Activated T-cell treated with anti-CD3 and anti-CD28 coated beads, Interleukin-2, amount 50 U/mL, for 48 hours (primary cell): ENCODE measurements around the gene CCDC88C.
A peak's percentile ranks its signal among the peaks of the same experiment; 100 is the strongest.
"Not testable (repeated sequence)": the region's sequence is repeated elsewhere in the genome, so short reads cannot be mapped to it uniquely, and the experiment has no call there.

ENCODE experiments used
- DNase-seq, 2 experiments: peaks; one replicate each; pipeline ENCODE4 v3.0.0-alpha.2; 2020

Gene CCDC88C

DNA sequence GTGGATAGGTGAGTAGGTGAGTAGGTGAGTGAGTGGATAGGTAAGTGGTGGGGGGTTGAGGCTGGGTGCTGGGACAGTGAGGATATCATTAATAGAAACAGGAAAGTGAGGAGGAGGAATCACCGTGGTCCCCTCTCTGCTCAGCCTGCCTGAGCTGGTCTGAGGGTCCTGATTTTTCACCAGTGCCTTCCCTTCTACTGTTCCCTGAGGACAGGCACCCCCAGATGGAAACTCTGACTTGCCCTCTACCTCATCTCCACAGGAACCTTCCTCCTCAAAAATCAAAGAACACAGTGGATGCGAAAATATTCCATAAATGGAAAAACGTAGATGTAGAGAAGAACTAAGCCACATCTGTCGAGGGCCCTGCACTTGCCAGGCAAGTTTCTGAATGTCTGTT is 175.0 kb downstream of the CCDC88C start:
- no peak for DNase-seq

DNA sequence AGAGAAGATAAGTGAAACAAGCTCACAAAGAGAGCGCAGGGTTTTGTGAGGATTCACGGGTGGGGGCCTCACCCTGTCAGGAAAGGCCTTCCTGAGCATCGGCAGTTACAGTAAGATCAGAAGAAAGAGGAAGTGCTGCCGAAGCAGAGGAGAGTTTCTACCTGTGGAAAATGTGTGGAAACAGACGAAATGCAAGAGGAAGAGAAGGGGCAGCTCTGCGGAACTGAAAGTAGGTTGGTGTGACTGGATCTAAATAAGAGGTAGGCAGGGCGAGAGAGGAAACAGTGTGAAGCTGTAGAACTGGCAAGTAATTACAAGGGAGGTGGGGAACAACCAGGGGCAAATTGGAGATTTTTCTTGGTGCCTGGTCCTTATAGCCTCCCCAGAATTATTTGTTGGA is 175.8 kb downstream of the CCDC88C start:
- peak; percentile 51 to 52 for DNase-seq

DNA sequence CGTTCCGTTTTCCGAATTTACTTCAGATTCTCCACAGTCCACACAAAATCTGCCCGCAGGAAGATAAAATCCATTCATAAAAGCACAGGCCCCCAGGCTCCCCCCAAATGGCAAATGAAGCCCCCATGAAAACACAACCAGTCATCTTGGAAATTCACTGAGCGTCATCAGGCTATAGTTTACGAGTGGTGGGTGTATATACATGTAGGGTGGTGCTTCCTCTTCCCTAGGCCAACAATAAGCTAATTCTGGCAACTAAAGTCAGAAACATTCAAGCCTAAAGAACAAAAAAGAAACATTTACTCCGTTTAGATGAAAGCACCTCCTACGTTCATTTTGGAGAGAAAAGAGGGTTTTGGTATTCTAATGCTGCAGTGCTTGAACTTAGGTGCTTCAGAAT is 179.0 kb downstream of the CCDC88C start:
- DNase-seq = no peak

DNA sequence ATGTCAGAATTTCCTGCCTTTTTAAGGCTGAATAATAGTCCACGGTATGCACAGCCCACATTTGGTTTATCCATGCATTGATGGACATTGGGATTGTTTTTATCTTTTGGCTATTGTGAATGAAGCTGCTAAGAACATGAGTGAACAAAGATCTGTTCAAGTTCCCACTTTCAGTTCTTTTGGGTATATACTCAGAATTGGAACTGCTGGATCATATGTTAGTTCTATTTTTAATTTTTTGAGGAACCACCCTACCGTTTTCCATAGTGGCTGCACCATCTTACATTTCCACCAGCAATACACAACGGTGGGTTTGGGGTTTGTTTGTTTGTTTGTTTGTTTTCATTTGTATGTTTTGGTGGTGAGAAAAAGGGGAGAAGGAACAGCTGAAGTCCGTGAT is 179.5 kb downstream of the CCDC88C start:
- no peak for DNase-seq

DNA sequence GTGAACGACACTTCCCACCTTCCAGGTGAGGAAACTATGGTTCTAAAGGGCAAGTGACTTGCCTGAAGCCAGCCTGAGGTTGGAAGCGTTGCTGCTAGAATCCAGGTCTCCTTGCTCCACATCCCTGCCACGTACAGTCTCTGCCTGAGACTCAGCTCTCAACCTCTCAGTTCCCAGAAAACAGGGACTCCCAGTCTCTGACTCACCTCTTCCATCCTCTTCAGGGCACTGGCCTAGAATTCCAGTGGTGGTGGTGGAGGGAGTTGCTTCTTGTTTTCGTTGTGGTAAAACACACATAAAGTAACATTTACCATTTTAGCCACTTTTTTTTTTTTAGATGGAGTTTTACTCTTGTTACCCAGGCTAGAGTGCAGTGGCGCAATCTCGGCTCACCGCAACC is 180.4 kb downstream of the CCDC88C start:
- no peak for DNase-seq

DNA sequence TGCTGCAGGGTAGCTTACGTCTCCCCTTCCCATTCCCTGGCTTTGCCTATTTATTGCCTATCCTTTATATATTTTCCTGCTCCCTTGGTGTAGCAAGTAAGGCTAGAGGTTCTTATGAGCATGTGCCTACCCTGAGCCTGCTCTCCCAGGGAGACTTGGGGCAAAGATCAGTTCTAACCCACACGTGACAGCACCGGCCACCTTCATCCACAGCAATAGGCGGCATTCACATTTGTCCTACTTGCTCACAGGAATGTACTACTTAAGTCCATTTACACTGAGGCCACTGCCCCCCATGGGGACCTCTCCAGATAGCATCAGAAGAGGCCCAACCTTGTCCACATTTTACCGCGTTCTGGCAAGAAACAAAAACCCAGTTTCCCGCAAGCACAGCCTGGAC is 181.8 kb downstream of the CCDC88C start:
- no peak for DNase-seq

DNA sequence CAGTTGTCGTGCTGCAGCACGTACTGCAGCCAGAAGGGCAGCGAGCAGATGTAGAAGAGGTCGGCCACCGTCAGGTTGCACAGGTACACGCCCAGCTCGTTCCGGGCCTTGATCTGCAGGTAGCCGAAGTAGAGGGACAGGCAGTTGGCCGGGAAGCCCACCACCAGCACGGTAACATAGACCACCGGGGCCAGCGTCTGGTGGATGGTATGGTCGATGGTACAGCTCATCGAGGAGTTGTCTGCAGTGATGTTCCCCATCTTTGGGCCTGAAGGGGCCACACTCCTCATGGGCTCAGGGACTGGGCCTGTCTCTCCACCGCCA is 182.9 kb downstream of the CCDC88C start:
- DNase-seq = no peak

DNA sequence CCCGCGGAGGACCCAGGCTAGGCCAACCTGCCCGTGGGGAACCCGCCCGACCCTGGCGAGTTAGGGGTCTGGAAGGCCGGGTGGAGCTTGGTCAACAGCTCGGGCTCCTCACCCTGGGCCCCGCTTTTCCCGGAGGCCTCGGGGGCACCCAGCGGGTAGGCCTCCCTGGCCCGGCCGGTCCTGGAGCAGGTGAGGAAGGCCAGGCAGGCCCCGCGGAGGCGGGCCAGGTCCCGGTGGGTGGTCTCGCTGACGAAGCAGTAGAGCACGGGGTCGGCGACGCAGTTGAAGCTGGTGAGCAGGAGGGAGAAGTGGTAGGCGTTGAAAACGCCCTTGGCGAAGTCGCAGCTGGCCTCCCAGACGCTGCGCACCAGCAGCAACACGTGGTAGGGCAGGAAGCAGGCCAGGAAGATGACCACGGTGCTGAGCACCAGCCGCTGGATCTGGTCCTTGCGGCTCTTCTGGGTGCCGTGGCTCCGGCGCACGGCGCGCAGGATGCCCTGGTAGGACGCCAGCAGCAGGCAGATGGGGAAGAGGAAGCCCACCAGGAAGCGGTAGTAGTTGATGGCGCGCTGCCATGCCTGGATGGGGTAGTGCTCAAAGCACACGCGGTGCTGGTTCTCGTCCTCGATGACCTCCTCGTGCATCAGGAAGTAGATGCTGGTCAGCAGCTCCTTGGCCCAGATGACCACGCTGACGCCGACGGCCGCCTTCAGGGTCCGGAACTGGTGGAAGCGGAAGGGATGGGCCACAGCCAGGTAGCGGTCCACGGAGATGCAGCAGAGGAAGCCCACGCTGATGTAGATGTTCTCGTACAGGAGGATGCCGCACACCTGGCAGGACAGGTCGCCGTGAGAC is 183.5 kb downstream of the CCDC88C start:
- no peak for DNase-seq

DNA sequence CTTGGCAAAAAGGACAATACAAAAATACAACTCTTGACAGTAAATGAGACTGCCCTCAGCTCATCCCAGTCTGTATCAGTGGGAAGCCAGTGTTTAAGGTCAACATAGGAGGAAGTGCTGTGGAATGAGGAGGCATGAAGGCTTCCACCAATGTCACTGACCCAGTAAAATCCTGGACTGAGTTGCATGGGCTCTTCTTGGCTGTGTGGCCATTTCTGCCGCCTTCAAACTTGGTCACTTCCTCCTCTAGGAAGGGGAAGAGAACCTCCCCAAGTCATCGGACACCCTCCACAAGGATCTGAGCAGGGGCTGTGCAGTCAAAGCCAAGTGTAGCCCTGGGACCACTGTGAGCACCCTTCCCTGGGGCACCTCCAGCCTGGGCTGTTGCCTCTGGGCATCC is 185.0 kb downstream of the CCDC88C start:
- no peak for DNase-seq

DNA sequence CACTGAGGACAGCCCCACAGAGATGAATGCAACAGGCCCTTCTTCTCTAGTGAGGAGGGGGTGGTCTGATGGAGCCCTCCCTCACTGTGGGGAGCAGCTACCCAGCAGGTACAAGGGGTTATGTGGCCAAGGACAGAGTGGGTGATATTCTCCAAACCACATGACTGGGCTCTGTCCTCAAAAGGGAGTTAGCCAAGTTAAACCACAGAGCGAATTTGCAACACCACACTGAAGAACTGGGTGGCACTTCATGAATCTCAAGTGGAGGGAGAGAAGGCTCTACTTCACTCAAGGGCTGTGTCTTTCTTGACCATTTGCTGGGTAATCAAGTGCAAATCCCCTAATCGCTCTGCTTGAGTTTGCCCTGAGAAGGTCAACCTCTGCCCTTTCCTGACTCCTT is 185.6 kb downstream of the CCDC88C start:
- no peak for DNase-seq

DNA sequence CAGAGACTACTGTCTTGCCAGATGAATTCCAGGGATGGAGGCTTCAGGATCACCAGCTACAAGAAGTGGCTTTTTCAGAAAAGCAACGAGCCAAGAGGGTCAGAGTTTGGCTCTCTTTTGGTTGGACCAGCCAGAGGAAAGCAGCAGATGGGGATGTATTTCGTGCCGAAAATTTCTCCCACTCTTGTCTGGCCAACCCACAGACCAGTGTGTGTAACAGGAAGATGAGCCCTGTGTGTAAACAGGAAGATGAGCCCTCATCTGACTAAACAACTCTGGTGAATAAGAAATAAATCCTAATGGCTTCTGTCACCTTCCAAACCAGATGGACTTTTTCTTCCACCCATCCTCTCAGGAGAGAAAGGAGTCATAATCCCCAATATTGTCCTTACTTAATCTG is 186.2 kb downstream of the CCDC88C start:
- no peak for DNase-seq

DNA sequence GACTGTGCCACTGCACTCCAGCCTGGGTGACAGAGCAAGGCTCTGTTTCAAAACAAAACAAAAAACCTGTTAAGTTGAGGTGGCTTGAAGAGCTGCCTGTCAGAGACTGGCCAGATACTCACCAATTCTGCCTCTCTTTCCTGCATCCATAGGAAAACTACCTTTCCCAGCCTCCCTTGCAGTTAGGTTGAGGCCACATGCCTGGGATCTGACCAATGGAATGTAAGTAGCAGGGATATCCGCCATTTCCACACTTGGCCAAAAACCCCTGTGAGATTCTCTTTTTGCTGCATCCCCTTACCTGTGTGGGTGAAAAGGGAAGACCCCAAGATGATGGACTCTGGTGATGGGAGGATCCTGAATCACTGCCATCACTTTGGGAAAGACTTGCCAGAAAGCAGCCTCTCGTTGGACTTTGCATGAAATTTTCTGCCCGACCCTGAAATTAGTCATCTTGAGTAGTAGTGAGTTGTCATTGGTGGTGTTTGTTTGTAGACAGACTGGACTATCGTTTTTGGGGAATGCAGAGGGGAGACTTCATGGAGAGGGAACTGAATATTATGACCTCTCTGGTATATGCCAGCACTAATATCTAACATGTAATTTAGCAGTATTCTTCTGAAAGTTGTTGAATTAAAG is 187.1 kb downstream of the CCDC88C start:
- DNase-seq = no peak

DNA sequence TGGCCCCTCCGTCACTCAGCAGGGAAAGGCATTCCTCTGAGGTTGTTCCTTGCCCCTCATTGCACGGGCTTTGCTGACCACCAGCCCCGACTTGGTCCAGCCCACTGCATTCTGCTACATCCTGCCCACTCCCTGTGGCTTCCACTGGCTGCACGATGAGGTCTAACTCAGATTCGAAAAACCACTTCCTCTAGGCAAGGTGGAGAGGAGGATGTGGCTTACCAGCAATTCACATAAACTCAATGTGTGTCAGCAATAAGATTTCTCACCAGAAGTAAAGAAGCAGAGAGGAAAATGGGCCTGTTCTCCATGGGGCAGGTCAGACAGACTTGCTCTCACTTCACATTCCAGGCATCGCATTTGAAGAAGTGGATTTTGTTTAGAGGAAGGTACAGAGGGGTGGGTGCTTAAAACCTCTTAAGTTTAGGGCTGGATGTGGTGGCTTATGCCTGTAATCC is 187.8 kb downstream of the CCDC88C start:
- DNase-seq = peak; percentile 78 to 80

DNA sequence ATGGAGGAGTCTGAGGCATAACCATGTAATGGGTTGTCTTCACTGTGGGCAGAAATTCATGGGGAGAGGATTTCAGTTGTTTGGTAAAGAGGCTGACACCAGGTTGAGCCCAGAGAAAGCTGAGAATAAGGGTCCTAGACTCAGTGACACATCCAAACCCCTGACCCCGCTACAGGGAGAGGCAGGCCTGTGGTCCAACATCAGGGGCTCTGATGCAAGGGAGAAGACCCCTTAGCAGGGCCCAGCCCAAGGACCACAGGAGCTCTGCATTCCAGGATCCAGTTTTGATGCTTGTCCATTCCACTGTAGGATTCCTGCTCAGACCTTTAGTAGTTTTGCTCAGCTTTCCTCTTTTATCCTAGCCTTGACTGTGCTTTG is 188.6 kb downstream of the CCDC88C start:
- peak in 1 of 2 experiments; percentile 52 for DNase-seq

DNA sequence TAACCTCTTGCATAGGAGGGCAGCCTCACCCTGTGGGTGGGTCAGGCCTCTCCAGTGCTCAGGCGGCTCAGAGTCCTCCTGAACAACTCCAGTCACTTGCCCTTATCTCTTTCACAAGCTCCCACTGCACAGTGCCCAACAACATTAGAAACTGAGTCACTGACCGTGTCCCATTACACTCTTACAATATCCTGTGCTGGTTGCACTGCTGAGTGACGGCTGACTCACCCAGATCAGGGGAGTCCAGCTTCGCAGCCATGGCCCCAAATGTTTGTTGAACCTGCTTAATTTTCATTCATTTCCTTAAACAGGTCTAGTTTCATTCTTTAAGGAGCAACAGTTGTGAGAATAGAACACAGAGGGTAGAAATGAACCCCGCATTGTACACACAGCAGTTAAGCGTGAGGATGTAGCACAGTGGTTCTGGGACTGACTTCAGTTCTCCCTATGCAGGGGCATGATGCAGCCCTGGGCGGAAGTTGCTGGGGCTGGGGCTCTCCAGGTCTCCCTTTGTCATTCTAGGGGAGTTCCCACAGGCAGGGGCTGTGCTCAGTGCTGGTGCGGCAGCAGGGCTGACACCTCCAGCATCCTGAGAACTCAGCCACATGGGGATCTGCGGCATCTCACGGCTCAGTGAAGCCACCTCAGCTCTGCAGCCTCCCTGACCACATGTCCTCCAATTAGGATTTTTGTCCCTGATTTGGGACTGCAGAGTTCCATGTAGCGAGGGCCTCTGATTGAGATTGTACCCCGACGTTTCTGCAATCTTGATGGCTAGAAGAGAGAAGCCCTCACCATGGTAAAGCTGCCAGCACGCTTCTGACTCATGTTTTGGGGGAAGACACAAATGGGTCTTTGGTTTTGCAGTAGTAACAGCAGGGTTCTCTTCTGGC is 189.3 kb downstream of the CCDC88C start:
- DNase-seq = peak; percentile 89 to 91

DNA sequence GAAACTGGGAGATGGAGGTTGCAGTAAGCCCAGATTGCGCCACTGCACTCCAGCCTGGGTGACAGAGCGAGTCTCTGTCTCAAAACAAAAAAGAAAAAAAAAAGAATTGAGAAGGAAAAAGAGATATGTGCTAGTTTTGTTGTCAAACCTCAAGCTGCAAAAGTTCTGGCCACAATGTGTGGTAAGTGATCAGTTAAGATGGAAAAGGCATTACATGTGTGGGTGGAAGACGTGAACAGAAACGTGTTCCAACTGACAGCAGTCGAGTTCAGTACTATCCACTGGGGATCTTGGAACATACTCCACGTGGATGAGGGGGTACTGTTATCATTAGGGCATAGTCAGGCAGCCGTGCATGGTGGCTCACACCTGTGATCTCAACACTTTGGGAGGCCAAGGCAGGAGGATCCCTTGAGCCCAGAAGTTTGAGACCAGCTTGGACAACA is 190.4 kb downstream of the CCDC88C start:
- peak; percentile 58 for DNase-seq

DNA sequence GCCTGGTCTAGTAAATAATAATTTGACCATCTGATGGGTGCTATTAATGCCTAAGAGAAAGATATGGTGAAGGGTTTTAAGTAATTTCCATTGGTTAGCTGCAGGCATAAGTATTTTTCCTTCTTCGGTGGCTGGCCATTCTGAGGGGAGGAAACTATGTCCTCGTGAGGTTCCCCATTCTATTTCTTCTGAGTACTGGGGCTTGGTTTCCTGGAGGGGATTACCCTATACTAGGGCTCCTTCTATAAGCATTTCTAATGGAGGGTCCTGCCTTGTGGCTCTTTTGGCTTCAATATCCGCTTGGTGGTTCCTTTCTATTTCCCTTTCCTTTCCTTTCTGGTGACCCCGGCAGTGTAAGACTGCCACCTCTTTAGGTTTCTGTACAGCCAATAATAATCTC is 191.3 kb downstream of the CCDC88C start:
- DNase-seq = not testable (repeated sequence)

DNA sequence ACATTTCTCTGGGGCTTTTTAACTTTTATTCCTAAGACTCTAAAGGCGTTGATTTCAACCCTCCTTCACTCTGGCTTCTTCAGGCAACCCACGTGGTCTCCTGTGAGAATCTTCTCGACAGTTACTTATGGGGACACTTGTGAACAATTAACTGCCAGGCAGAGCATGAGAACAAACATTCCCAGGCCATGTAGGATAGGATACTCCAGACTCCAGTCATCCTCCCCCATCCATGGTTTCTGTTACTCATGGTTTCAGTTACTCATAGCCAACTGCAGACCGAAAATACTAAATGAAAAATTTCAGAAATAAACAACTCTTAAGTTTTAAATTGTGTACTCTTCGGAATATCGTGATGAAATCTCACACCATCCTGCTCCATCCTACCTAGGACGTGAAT is 192.6 kb downstream of the CCDC88C start:
- DNase-seq = no peak

DNA sequence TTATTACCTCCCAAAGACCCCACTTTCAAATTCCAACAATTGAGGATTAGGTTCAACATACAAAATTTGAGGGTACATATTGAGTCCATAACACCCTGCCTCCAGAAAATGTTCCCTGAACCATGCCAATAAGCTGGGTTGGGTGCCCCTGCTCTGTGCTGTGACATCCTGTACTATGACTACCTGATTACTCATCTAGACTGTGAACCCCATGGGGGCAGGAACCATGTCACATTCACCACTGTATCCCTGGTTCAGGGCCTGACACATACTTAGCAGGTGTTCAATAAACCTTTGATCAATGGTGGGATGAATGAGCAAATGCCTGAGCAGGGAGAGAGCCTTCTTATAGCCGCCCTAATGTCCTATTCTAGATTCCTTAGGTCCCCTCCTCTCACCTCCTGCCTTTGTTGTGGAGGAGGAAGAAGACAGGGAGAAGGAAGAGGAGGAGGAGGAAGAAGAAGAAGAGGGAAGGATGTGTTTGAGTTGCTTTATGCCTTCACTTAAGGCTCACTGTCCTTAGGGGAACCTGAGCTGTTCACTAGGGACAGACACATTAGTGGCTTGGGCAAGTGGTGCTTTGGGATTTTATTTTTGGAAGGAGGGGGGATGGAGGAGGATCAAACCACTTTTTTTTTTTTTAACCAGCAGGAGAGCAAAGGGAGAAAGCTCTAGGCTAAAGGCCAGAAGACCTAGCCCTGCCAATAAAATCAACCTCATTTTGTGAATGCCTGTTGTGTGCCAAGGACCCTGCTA is 194.4 kb downstream of the CCDC88C start:
- no peak for DNase-seq
